GM12892 (cell line): Measurements from ENCODE around the gene PTGS1.

Source experiments
- POLR2A ChIP-seq: IDR thresholded peaks from 2 replicates; pipeline ENCODE4 v1.6.1; 2011; ENCODE audit warnings: low read depth, low read length, control low read depth
- POLR2AphosphoS5 ChIP-seq: IDR thresholded peaks from 2 replicates; pipeline ENCODE4 v1.6.1; 2011; ENCODE audit warnings: low read depth, low read length, control low read depth

DNA sequence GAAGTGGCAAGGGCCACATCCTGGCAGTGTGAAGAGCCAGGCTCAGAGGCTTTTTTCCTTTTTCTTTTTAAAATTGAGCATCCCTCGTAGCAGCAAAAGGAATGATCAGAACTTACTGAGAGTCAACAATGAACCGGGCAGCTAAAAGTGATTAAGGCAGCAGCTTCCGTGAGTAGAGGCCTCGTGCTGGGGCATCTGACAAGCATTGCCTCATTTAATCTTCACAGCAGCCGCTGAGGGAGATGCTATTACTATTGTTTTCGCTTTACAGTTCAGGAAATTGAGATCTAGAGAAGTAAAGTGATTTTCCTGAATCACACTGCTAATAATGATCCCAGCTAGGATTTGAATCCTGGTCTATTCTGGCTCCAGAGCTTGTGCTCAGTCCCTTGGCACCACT is 30.7 kb upstream of the PTGS1 start:
- TF ChIP-seq POLR2A (no peak), POLR2AphosphoS5 (no peak)
